ENCODE results near the gene ARID5B.

ARID5B gene

DNA sequence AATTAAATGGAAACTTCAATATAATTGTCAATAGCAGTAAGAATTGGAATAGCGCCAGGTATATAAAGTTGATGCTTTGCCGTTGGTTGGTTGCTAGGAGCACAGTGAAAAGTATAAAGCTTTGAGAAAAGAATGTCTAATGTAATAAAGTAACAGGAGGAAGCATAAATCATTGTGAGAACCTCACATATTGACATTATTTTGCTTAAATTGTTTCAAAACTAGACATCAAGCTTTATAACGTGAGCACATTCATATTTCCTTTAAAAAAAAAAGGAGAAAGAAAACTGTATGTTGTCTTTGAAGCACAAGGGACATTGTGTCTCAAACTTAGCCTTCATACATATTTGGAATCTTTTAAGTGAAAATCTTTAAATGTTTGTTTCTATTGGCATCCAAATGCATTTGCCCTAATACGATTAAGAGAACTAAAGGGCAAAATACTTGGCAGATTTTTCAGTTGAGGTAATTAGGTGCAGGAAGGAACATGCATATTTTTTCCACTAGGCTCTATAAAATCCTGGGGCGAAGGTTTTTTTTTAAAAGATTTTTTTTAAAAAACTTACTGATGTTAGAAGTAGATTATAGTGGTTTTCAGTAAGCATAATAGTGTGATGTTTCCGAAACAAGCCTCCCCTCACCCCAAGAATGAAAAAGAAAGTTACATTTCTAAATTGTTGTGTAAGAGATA, 92.4 kb downstream of the ARID5B start:
- no peak for DNase-seq

DNA sequence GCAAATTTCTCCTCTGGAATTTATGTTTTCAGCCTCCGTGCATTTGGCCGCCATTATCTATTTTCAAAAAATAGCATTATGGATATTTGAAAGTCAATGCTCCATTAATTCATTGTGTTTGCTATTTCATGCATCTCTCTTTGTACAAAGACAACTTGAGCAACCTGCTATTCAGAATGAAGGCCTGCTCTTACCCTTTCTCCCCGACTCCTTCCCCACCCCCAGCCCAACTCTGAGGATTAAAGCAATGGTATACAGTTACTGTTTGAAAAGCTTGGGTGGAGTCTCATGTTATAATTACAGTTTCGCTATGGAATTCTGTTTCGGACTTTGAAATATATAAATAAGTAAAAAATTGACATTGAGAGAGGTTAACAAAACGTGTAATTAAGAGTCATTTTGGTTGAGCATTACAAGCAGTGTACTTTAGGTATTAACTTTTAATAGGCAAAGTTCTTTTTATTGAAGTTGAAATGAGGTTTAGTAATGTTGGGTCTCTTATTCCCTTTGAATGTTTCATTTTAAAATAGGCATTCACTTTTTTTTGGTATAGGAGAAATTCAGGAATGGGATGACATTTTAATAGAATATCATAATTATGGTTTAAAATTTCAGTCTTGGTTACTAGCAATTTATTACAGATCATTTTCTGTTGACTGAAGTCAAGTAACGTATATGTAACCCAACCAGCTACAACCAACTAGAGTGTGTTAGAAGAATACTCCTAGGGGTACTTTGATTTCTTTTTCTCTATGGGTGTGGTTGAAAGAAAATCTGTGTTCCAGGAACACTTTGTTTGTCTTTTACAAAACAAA, 93.1 kb downstream of the ARID5B start:
- no peak for DNase-seq

DNA sequence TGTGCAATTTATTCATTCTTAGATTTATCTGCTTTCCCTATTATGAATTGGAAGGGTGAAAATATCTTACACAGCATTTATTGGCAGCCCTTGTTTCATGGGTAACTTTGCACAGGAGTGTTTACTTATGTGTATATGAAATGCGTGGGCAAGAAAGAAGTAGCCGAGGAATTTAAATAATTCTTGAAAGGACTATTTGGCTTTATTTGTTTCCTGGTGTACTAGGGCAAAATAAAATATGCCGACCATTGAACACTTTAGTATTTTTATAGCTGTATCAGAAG, 93.7 kb downstream of the ARID5B start:
- DNase-seq = no peak

DNA sequence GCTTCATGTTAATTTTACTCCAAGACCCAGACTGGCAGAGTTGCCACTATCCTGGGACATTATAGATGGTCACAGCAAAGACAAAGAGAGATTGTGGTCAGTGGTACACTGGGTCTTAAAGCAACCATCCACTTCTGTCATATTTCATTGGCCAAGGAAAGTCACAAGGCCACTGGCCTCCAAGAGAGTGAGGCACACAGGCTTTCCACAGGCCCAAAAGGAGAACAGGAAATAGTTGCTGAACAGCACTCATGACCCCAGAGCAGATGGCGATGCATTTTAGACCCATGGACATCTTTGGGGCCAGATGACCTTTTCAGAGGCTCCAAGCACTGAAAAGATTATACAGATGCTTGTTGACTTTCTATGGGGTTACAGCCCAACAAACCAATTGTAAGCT, 97.4 kb downstream of the ARID5B start:
- DNase-seq = no peak

DNA sequence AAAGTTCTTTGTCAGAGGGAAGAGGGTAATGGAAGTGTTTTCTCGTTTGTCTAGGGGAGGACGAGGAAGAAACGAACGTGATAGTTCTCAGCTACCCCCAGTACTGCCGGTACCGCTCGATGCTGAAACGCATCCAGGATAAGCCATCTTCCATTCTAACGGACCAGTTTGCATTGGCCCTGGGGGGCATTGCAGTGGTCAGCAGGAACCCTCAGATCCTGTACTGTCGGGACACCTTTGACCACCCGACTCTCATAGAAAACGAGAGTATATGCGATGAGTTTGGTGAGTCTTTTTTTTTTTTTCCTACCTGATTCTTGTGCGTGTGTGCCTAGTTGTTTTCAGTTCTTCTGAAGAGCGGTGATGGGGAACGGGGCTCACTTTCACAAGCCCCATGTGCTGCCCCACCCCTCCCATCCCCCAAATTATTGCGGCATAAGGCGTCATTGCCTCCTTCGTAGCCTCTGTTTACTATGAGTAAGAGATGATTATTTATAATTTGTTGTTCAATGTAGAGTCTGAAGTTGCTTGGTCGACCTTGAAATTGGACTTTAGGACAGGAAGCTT, 98.6 kb downstream of the ARID5B start:
- no peak for DNase-seq

DNA sequence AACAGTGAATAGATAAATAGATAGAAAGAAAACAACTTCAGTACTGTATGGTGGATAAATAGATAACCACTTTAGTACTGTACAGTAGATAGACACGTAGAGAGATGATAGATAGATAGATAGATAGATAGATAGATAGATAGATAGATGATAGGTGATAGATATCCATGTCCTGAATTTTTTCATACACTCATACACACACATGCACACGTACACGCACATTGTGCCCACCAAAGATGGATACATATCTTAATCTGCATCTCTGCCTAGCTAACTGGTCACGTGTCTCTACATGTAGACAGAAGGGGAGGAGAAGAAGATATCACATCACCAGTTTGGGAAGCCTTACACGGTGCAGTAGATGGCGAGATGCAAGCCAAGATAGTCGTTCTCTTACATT, 99.2 kb downstream of the ARID5B start:
- DNase-seq = no peak

DNA sequence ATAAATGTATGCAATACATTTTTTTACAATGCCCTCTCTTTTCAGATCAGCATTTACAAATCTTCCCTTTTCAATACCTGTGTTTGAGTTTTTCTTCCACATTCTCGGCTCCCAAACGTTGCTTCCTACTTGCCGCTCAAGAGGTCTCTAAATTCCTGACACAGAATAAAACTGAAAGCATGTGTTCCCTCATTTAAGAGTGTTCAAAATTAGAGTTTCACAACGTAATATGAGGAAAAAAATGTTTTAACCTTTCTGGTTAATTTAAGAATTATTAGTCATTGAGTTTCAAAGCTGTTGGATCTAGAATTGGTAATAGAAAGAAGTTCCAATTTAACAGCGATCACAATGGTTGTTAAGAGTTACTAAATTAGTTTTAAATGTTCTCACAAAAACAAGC, 100.4 kb downstream of the ARID5B start:
- no peak for DNase-seq

DNA sequence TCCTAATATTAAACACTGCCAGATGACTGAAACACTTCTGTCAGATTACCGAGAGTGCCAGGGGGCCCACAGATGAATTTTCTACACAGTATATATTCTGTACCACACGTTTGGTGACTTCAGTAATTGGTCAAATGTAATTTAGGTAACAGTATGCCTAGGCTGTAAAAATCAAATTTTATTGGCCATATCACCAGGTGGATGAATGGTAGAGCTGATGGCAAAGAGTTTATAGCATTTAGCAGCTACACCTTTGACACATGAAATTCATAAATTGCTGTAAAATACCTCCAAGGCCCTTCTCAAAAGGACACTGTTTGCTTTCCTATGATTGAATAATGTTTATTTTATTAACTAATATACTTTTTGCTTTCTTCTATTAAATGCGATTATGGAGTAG, 101.3 kb downstream of the ARID5B start:
- DNase-seq = no peak

DNA sequence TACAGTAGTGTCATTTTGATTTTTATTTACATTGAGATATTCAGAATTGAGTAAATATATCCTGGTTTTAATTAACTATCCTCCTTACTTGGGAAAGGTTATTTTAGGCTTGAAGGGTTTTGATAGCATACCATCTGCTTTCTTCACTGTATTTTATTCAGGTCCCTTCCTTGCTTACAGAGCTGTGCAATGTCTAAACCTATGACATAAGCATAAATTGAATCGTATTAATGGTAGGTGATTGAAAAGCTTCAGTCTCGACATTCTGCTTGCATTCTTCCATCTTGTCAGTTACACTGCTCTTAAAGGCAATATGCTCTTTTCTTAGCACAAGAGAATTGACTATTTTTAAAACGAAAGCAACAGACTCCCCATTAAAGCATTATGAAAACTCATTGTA, 102.5 kb downstream of the ARID5B start:
- DNase-seq = no peak

DNA sequence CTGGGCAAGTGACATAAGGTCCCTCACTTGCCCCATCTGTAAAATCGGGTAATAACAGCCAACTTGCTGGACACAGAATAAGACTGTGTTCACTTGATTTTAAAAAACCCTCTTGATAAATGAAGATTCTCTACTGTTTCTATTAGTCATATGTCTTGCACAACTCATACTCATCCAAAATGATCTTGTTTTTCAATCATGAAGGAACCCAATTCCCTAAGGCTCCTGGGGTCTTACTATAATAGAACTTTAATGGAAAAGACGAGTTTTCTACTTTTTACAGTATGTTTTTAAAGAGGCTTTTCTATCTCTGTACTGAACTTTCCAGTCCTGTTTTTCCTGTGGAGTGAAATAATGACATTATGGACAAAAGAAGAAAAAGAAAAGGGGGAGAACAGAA, 103.8 kb downstream of the ARID5B start:
- DNase-seq = no peak

DNA sequence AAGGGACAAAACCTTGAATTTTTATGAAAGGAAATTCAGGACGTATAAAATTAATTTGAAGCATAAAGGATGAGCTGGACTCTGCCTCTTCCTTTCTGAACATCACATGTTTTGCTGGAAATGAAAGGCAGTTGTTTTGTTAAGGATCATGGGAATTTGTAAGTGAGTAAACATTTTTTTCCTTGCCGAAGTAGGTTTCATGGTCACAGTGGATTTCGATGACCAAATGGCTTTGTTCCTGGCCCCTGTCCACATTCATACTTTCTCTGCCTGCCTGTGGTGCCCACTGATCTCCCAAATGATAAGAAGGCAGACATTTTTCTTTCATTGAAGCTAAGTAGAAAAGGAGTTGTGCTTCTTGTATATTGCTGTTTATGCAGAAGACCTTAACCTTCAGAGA, 104.2 kb downstream of the ARID5B start:
- DNase-seq = no peak

DNA sequence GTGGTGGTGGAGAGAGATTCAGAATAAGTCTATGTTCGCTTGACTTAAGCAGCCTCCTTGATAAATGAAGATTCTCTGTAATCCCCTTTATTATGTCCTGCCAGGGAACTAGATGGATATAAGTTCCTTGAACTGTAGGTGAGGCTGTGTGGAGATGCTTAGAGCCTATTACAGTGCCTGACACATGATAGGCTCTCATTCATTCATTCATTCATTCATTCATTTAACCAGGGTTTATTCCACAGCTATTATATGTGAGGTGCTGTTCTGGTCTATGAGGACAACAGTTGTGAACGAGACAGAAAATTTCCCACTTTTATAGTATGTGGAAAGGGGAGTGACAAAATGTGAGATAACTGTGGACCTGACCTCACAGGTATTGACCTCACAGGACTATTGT, 105.6 kb downstream of the ARID5B start:
- DNase-seq = no peak

DNA sequence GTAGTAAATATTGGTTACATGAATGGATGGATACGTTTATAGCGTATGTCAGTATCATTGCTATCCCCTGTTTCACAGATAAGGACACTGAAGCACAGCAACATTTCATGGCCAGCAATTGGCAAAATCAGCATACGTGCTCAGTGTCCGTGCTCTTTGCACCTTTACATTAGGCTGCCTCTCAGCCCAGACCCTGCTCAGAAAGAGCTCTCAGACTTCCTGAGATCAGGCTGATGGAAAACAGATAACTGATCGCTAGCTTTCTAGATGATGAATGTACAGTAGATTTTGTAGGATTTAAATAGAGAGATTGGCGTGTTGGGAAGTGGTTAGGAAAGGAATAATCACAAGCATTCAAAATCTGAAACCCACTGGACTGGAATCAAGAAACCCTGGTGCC, 106.7 kb downstream of the ARID5B start:
- DNase-seq = no peak

DNA sequence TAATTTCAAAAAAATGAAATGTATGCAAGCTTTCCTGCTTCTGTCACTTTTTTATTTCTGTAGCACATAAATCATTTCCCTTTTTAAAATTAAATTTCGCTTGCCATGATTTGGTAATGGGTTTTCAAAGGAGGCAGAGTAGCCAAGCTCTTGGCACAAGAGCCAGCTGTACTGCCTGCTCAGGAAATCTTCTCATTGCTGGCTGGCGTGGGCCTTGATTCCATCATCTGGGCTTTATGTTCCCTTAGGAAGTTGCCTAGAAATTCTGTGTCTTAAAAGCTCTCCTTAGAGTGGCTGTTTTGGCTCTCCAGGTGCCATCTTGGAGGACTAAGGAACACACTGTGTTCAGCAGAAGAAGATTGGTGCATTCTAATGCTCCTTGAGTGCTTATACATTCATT, 107.4 kb downstream of the ARID5B start:
- no peak for DNase-seq

DNA sequence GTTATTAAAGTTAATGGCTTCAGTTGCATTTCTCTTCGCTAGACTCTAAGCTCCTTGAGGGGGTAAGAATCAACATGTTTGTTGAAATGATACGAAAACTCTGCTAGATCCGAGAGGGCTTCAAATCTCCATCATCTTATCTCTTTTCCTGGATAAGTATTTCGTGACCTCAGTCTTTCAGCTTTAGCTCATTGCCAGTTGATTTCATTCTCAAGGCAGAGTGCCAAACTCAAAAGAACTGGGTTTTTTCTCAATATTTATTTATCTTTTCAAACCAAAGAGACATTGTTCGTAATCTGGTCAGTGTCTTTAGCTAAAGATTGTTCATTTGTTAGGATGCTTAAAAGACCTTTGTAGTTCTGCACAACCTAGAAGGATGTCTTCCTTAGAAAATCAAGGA, 108.9 kb downstream of the ARID5B start:
- no peak for DNase-seq

DNA sequence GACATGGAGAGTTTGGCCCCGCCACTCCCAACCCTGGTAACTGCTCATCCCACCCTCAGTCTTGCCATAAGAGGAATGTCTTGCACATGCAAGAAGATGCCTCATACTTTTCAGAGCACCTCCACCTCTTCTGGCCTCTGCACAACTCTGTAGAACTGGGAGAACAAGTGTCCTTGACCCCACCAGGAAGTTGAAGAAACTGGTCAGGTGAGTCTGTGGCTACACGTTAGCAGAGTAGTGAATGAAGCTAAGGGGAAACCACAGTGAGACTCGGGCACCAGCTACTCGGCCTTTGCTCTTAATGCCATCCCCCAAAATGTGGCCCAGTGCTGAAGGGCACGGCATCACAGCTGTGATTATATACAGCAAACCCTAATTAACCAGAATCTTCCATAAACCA, 110.1 kb downstream of the ARID5B start:
- DNase-seq = no peak

DNA sequence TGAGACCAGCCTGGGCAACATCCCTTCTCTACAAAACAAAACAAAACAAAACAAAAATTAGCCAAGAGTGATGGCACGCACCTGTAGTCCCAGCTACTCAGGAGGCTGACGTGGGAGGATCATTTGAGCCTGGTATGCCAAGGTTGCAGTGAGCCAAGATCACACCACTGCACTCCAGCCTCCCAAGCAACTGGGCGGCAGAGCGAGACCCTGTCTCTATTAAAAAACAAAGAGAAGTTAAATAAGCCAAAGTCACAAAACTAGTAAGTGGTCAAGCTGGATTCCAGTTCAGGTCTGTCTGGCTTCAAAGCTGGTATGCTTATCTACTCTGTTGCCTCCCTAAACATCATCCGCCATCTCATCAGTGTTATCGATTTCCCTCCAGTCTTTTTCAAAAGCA, 110.8 kb downstream of the ARID5B start:
- no peak for DNase-seq

DNA sequence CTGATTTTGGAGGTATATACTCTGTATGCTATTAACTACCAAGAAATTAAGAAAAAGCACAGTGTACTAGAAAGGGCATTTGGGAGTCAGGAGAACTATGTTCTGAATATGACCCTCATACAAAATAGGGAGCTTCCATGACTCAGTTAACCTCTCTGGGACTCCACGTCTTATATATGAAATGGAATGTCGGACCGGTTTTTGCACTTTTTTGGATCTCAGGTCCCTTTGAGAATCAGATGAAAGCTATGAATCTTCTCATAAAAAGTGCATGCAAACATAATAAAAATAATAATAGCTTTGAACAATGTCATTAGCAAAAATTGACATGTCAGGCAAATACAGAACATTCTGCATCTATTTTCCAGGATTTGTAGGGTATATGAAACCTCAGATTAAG, 113.0 kb downstream of the ARID5B start:
- DNase-seq = no peak

DNA sequence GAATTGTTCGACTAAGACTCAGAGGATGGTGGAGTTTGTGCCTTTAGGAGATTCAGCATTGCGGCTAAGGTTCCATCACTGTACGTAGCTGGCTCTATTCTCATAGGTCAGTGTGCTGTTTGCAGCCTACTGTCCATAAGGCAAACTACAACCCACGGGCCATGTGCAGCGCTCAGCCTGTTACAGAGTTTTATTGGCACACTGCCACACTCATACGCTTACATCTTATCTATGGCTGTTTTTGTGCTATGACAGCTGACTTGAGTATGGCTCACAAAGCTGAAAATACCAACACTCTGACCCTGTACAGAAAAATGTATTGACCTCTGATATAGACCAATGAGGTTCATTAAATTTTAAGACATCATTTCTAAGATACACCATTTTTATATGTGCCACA, 114.5 kb downstream of the ARID5B start:
- DNase-seq = no peak

DNA sequence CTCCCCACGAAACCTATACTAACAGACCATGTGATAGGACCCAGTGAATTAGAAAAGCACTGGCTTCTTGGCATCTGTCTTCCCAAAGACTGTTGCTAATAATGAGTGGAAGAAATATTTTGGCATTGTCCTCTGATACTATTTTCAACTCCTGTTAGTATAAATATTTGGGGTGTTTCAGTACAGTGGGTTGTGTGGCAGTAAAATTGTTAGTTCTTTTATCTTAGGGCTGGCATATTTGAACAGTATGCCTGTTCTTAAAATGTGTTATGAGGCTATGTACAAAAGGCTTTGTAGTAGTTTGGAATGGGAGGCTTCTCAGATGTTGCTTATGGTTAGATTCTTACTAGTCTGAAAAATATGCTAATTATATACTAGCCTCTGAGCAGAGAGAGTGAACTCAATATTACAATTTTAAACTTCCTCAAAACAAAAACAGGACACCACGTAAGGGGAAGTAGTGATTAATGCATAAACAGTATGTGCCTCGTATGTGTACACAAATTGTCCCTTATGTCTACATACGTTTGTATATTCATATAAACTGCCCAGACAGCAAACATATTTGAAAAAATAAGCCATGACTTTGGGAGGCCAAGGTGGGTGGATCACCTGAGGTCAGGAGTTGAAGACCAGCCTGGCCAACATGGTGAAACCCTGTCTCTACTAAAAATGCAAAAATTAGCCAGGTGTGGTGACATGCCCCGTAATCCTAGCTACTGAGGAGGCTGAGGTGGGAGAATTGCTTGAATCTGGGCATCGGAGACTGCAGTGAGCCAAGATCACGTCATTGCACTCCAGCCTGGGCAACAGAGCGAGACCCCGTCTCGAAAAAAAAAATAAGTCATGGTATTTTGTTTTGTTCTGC, 115.4 kb downstream of the ARID5B start:
- DNase-seq = no peak

DNA sequence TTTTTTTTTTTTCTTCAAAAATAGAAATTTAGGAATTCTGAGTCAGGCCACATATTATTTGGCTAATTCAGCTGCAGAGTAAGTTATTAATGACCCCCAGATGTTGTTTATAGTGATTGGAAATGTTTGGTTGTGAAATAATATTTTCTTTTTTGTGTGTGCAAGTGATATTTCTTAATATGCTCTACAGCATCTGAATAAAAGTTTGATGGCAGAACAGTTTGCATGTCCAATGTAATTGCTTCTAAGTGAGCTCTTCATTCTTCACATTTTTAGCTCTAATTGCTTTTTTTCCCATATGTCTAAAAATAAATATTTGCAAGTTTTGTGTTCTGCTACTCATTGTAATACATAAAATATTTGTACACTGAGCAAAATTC, 116.0 kb downstream of the ARID5B start:
- DNase-seq = no peak

DNA sequence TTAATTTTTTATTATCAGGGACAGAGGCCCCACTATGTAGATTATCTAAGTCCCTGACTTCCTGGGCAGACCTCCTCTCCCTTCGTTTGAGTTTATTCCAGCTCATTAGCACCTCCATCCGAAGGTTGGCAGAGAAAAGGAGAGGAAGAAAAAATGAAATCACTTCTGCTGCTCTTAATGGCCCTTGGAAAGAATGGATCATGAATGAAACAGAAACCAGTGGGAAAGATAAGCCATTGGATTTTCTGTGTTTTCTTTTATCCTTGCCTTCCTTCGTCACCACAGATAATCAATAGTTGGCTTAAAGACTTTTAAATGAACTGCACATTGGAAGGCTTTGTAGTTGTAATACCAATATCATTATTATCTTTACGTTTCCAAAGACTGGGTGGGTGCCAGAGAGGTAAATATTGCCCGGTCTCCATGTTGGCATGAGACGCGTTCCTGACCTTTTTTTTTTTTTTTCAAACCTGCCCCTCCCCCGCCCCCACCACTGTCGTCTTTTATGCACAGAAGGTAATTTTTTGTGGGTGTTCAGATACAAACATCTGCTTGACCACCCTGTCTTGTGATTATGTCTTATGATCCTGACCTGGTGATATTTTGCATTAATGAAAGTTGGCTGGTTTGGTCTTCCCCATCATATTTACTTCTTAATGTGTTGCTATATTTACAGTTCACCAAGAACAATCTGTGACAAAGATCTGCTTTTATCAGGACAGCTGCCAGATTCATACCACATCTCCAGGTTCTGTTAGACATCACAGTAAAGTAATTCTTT, 116.8 kb downstream of the ARID5B start:
- no peak for DNase-seq

Measured in midbrain (tissue), 1 donor.